ENCODE data around the gene P4HA3.

The P4HA3 gene

GRCh38 chr11:74288911-74289310 is 22.5 kb downstream of the P4HA3 start:
- H3K4me3 ChIP-seq (ENCODE audit: insufficient read depth, low read depth, low read length, poor library complexity, severe bottlenecking) = no peak overlapping the region
- H3K36me3 ChIP-seq (ENCODE audit: control insufficient read depth, insufficient read depth, low read length) = no peaks in the 10 kb centered on the region
- no peak for DNase-seq
- no peaks in the 10 kb centered on the region for H3K9me3 ChIP-seq (ENCODE audit: control insufficient read depth, low read length)
- no peaks in the 10 kb centered on the region for H3K27me3 ChIP-seq (replicated peaks; ENCODE audit: control insufficient read depth, insufficient read depth, low read length, poor library complexity, severe bottlenecking)
- H3K4me1 ChIP-seq (ENCODE audit: control insufficient read depth, insufficient read depth, low read length, poor library complexity, severe bottlenecking) = no peaks in the 10 kb centered on the region
- H3K27ac ChIP-seq (ENCODE audit: insufficient read depth, low read length, poor library complexity, severe bottlenecking) = no peak overlapping the region

GRCh38 chr11:74288161-74288560 is 23.3 kb downstream of the P4HA3 start:
- Histone ChIP-seq H3K4me1 (ENCODE audit: control insufficient read depth, insufficient read depth, low read length, poor library complexity, severe bottlenecking) (no peaks in the 10 kb centered on the region), H3K27ac (ENCODE audit: insufficient read depth, low read length, poor library complexity, severe bottlenecking) (no peak overlapping the region)

GRCh38 chr11:74284466-74284865 is 27.0 kb downstream of the P4HA3 start:
- no peak overlapping the region for H3K4me3 ChIP-seq (ENCODE audit: insufficient read depth, low read depth, low read length, poor library complexity, severe bottlenecking)
- H3K27me3 ChIP-seq (replicated peaks; ENCODE audit: control insufficient read depth, insufficient read depth, low read length, poor library complexity, severe bottlenecking) = no peaks in the 10 kb centered on the region
- H3K36me3 ChIP-seq (ENCODE audit: control insufficient read depth, insufficient read depth, low read length) = no peaks in the 10 kb centered on the region
- no peaks in the 10 kb centered on the region for H3K9me3 ChIP-seq (ENCODE audit: control insufficient read depth, low read length)
- DNase-seq = no peak
- no peaks in the 10 kb centered on the region for H3K4me1 ChIP-seq (ENCODE audit: control insufficient read depth, insufficient read depth, low read length, poor library complexity, severe bottlenecking)
- H3K27ac ChIP-seq (ENCODE audit: insufficient read depth, low read length, poor library complexity, severe bottlenecking) = no peak overlapping the region

More at GRCh38 chr11:74288161-74288560, 23.3 kb downstream of the P4HA3 start:
- no peak for DNase-seq
- H3K9me3 ChIP-seq (ENCODE audit: control insufficient read depth, low read length) = no peaks in the 10 kb centered on the region
- no peak overlapping the region for H3K4me3 ChIP-seq (ENCODE audit: insufficient read depth, low read depth, low read length, poor library complexity, severe bottlenecking)
- H3K36me3 ChIP-seq (ENCODE audit: control insufficient read depth, insufficient read depth, low read length) = no peaks in the 10 kb centered on the region
- no peaks in the 10 kb centered on the region for H3K27me3 ChIP-seq (replicated peaks; ENCODE audit: control insufficient read depth, insufficient read depth, low read length, poor library complexity, severe bottlenecking)

- H3K27me3 ChIP-seq (replicated peaks; ENCODE audit: control insufficient read depth, insufficient read depth, low read length, poor library complexity, severe bottlenecking) = no peaks in the 10 kb centered on the region
- no peaks in the 10 kb centered on the region for H3K9me3 ChIP-seq (ENCODE audit: control insufficient read depth, low read length)
- no peak overlapping the region for H3K27ac ChIP-seq (ENCODE audit: insufficient read depth, low read length, poor library complexity, severe bottlenecking)
- no peaks in the 10 kb centered on the region for H3K4me1 ChIP-seq (ENCODE audit: control insufficient read depth, insufficient read depth, low read length, poor library complexity, severe bottlenecking)
- DNase-seq = no peak
- no peak overlapping the region for H3K4me3 ChIP-seq (ENCODE audit: insufficient read depth, low read depth, low read length, poor library complexity, severe bottlenecking)
- H3K36me3 ChIP-seq (ENCODE audit: control insufficient read depth, insufficient read depth, low read length) = no peaks in the 10 kb centered on the region
Observed at GRCh38 chr11:74283580-74284180, 27.8 kb downstream of the P4HA3 start.

DNA sequence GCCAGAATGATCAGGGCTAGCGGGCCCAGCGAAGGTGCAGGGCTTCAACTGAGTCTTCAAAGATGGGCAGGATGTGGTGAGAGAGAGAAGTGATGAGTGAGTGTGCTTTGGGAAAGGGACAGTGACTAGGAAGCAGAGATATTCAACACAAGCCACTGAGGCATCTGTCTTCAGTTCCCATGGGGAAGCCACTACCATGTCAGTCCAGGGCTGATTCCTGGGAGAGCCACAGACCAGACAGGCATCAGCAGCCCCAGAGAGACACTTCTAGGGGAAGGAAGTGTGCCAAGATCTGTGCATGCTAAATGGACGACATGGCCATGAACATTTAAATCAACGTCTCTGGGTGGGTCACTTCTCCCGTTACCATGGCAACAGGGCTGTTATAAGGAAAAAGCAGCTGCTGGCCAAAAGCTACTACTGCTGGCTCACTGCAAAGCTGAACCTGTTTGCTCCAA is 28.5 kb downstream of the P4HA3 start:
- Histone ChIP-seq H3K4me1 (ENCODE audit: control insufficient read depth, insufficient read depth, low read length, poor library complexity, severe bottlenecking) (no peaks in the 10 kb centered on the region), H3K27me3 (replicated peaks; ENCODE audit: control insufficient read depth, insufficient read depth, low read length, poor library complexity, severe bottlenecking) (no peaks in the 10 kb centered on the region), H3K9me3 (ENCODE audit: control insufficient read depth, low read length) (no peaks in the 10 kb centered on the region), H3K27ac (ENCODE audit: insufficient read depth, low read length, poor library complexity, severe bottlenecking) (no peak overlapping the region), H3K4me3 (ENCODE audit: insufficient read depth, low read depth, low read length, poor library complexity, severe bottlenecking) (no peak overlapping the region), H3K36me3 (ENCODE audit: control insufficient read depth, insufficient read depth, low read length) (no peaks in the 10 kb centered on the region)
- no peak for DNase-seq

- Histone ChIP-seq H3K4me1 (ENCODE audit: control insufficient read depth, insufficient read depth, low read length, poor library complexity, severe bottlenecking) (no peaks in the 10 kb centered on the region), H3K27ac (ENCODE audit: insufficient read depth, low read length, poor library complexity, severe bottlenecking) (no peak overlapping the region), H3K36me3 (ENCODE audit: control insufficient read depth, insufficient read depth, low read length) (no peaks in the 10 kb centered on the region), H3K9me3 (ENCODE audit: control insufficient read depth, low read length) (no peaks in the 10 kb centered on the region), H3K4me3 (ENCODE audit: insufficient read depth, low read depth, low read length, poor library complexity, severe bottlenecking) (no peak overlapping the region), H3K27me3 (replicated peaks; ENCODE audit: control insufficient read depth, insufficient read depth, low read length, poor library complexity, severe bottlenecking) (no peaks in the 10 kb centered on the region)
- DNase-seq = no peak
Observed at GRCh38 chr11:74282421-74282820, 29.0 kb downstream of the P4HA3 start.

DNA sequence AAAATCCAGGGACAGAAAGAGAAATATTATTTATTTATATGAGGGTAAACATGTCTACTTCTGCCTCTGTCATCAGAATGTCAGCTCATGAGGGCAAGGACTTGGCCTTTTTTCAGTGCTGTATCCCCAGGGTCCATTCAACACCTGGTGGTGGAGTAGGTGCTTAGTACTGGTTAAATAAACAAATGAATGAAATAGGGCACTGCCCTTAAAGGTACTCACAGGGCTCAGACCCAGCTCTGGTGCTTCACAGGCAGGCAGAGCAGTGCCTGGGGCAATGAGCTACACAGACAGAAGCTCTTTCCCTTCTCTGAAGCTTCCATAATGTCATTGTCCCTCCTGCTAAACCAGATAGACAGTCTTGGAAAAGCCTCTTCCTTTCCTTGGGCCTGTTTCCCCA is 30.9 kb downstream of the P4HA3 start:
- Histone ChIP-seq H3K27me3 (replicated peaks; ENCODE audit: control insufficient read depth, insufficient read depth, low read length, poor library complexity, severe bottlenecking) (no peaks in the 10 kb centered on the region), H3K9me3 (ENCODE audit: control insufficient read depth, low read length) (no peaks in the 10 kb centered on the region), H3K4me3 (ENCODE audit: insufficient read depth, low read depth, low read length, poor library complexity, severe bottlenecking) (no peak overlapping the region), H3K27ac (ENCODE audit: insufficient read depth, low read length, poor library complexity, severe bottlenecking) (no peak overlapping the region), H3K36me3 (ENCODE audit: control insufficient read depth, insufficient read depth, low read length) (no peaks in the 10 kb centered on the region), H3K4me1 (ENCODE audit: control insufficient read depth, insufficient read depth, low read length, poor library complexity, severe bottlenecking) (no peaks in the 10 kb centered on the region)
- no peak for DNase-seq

DNA sequence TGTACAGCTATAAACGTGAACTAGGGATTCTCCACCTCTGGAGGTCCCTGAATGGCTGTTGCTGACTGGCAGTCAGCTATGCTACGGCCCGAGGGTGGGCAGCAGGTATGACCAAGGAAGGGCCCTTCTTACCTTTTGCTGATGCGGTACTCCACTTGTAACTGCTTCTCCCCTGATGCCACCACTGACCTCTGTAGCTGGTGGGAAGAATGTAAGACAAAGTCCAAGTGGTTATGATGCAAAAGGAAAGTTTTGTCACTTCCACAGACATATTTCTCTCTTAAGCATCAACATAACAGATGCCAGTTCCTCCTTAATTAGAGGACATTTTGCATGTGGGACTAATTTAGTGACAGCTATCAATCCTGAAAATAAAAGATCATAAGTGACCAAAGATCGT is 32.2 kb downstream of the P4HA3 start:
- Histone ChIP-seq H3K4me3 (ENCODE audit: insufficient read depth, low read depth, low read length, poor library complexity, severe bottlenecking) (no peak overlapping the region), H3K9me3 (ENCODE audit: control insufficient read depth, low read length) (no peaks in the 10 kb centered on the region), H3K27me3 (replicated peaks; ENCODE audit: control insufficient read depth, insufficient read depth, low read length, poor library complexity, severe bottlenecking) (no peaks in the 10 kb centered on the region), H3K36me3 (ENCODE audit: control insufficient read depth, insufficient read depth, low read length) (no peaks in the 10 kb centered on the region), H3K27ac (ENCODE audit: insufficient read depth, low read length, poor library complexity, severe bottlenecking) (no peak overlapping the region), H3K4me1 (ENCODE audit: control insufficient read depth, insufficient read depth, low read length, poor library complexity, severe bottlenecking) (no peaks in the 10 kb centered on the region)
- no peak for DNase-seq

DNA sequence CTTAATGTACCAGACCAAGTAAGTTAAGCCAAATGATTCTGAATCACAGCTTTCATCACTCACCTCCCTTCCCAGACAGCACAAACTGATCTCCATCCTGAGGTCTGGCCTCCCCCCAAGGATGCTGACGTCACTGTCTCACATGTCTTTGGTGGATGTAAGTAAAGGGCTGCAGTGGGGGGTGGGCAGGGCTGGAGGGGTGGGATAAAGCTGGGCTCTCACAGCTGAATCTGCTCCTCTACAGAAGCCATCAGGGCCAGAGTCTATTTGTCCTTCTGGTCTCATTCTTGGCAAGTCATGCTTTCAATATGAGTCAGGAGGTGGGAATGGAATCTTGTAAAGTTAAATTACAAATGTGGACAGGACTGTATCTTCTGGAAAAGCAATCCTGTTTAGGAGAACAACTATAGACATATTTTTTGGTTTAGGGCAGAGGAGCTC is 32.7 kb downstream of the P4HA3 start:
- no peaks in the 10 kb centered on the region for H3K36me3 ChIP-seq (ENCODE audit: control insufficient read depth, insufficient read depth, low read length)
- no peak overlapping the region for H3K4me3 ChIP-seq (ENCODE audit: insufficient read depth, low read depth, low read length, poor library complexity, severe bottlenecking)
- no peak for DNase-seq
- H3K27ac ChIP-seq (ENCODE audit: insufficient read depth, low read length, poor library complexity, severe bottlenecking) = no peak overlapping the region
- H3K9me3 ChIP-seq (ENCODE audit: control insufficient read depth, low read length) = no peaks in the 10 kb centered on the region
- no peaks in the 10 kb centered on the region for H3K4me1 ChIP-seq (ENCODE audit: control insufficient read depth, insufficient read depth, low read length, poor library complexity, severe bottlenecking)
- no peaks in the 10 kb centered on the region for H3K27me3 ChIP-seq (replicated peaks; ENCODE audit: control insufficient read depth, insufficient read depth, low read length, poor library complexity, severe bottlenecking)

DNA sequence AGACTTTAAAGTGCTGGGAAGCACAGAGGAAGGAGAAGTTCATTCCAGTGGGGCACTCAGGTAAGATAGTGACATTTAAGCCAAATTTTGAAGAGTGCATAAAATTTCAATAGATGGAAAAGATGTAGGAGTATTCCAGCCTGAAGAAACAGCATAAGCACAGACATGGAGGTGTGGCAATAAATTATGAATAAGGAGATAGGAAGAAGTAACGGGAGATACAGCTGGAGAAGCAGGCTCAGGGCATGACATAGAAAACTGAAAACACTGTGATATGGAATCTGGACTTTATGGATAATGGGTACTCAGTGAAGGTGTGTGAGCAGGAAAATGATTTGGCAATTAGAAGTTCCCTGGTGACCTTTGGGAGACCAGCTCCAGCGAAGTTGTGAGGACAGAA is 33.3 kb downstream of the P4HA3 start:
- Histone ChIP-seq H3K9me3 (ENCODE audit: control insufficient read depth, low read length) (no peaks in the 10 kb centered on the region), H3K27me3 (replicated peaks; ENCODE audit: control insufficient read depth, insufficient read depth, low read length, poor library complexity, severe bottlenecking) (no peaks in the 10 kb centered on the region), H3K4me1 (ENCODE audit: control insufficient read depth, insufficient read depth, low read length, poor library complexity, severe bottlenecking) (no peaks in the 10 kb centered on the region), H3K4me3 (ENCODE audit: insufficient read depth, low read depth, low read length, poor library complexity, severe bottlenecking) (no peak overlapping the region), H3K27ac (ENCODE audit: insufficient read depth, low read length, poor library complexity, severe bottlenecking) (no peak overlapping the region), H3K36me3 (ENCODE audit: control insufficient read depth, insufficient read depth, low read length) (no peaks in the 10 kb centered on the region)
- no peak for DNase-seq
